ENCODE measurements around the gene SMS.

- TF ChIP-seq TAF1 (IDR thresholded peaks at IDR 0.05; ENCODE audit: borderline replicate concordance, insufficient read depth, low read length) (no peak), POLR2AphosphoS5 (IDR thresholded peaks at IDR 0.05; ENCODE audit: low read depth, low read length) (no peak), SIN3A (IDR thresholded peaks at IDR 0.05; ENCODE audit: borderline replicate concordance, insufficient read depth, low read length) (no peak), REST (IDR thresholded peaks at IDR 0.05; ENCODE audit: insufficient read depth in 1 of 2, low read depth in 2 of 2, low read length in 2 of 2) (no peak), FOXP2 (optimal IDR thresholded peaks at IDR 0.05; ENCODE audit: borderline replicate concordance, extremely low read depth, extremely low read length, insufficient read depth) (no peak)
These were observed 34.7 kb downstream of the SMS start for GRCh38 chrX:21975242-21975641.
